Pancreas (tissue), 10 donors: ENCODE measurements around the gene GPD1L. TPM values are rescaled to one million over a fixed set of nuclear protein-coding genes. Genes with fewer than 3 reads are reported as not detected.
"Not testable (repeated sequence)": the region's sequence is repeated elsewhere in the genome, so short reads cannot be mapped to it uniquely, and the experiment has no call there.

Experiments used
- ATAC-seq, 4 donors: fragments of 200-7000 bp; cut with Tn5 transposase; one replicate each; pipeline versions ENCODE4 v1.8.0 to v1.9.1; 2020; ENCODE audit warnings: mild to moderate bottlenecking in 4 of 4, moderate library complexity in 4 of 4
- DNase-seq, 6 donors: peaks; one replicate each; pipeline ENCODE4 v3.0.0-alpha.2; 2020
- FAIRE-seq: peaks from 2 replicates; lab custom pipeline; 2012; peaks lifted over from hg19 to GRCh38; lab: Jason Lieb, UNC
- H3K27ac ChIP-seq, 4 donors: fragments of 200-600 bp; sonication (generic); 1 replicate in 3 of 4; 2 replicates in 1 of 4; pipeline versions ENCODE4 v1.5.0 to v1.8.0; 2020
- H3K27me3 ChIP-seq, 4 donors: fragments of 200-600 bp; one replicate each; pipeline ENCODE4 v1.8.0; 2021
- H3K36me3 ChIP-seq, 3 donors: fragments of 200-600 bp; sonication (generic) in 1 of 3; one replicate each; pipeline versions ENCODE4 v1.5.0 to v1.8.0; 2020 to 2021
- H3K4me1 ChIP-seq, 3 donors: fragments of 200-600 bp; one replicate each; pipeline ENCODE4 v1.8.0; 2021
- H3K4me3 ChIP-seq, 4 donors: fragments of 200-600 bp; sonication (generic) in 2 of 4; one replicate each; pipeline versions ENCODE4 v1.5.0 to v1.8.0; 2020 to 2021
- H3K9me3 ChIP-seq, 4 donors: fragments of 200-600 bp; one replicate each; pipeline ENCODE4 v1.8.0; 2021
- CTCF ChIP-seq, 4 donors: fragments of 200-600 bp; sonication (generic) in 3 of 4; IDR thresholded peaks; one replicate each; pipeline versions ENCODE4 v1.5.0 to v1.8.0; 2021; ENCODE audit warnings: antibody characterized with exemption in 4 of 4
- WGBS, 2 donors: extraction: QIAGEN DNeasy Blood & Tissue Kit; methylation state at CpG; one replicate each; pipeline ENCODE4 v1.1.7; 2013; 5-methylcytosine and 5-hydroxymethylcytosine counted together
- intact Hi-C, 3 donors: fragments of 100-400 bp; cut with DNase I; formaldehyde crosslinking; loops; one replicate each; pipeline versions ENCODE4 v1.11.1 to v1.14.2; 2022
- polyA plus RNA-seq, 2 donors: library from polyadenylated mRNA; stranded (reverse); fragments of 200-250 nt; gene quantifications; one replicate each; pipeline ENCODE4 v1.2.3, GENCODE V29; 2013
- total RNA-seq, 6 donors: library from RNA; stranded (reverse); fragmentation: NEBNext Ultra II Directional in 4 of 6; extraction: Animal tissue kit (Norgen Biotek cat#: 25700) in 4 of 6; gene quantifications; one replicate each; pipeline versions ENCODE4 v1.2.1 to v1.2.4, GENCODE V29; 2021 to 2023
- donor health status: healthy with polysubstance abuse.
- donor health status: DM: no; HTN: no; CAD: no; lungs with moderate emphysema.
- donor health status: DM: no; HTN: no; CAD: no.
- donor health status: control.
- donor health status: control.
- donor health status: Bipolar disorder and iron deficiency.
- donor health status: DM: yes; HTN: yes; CAD: no.
- donor health status: DM: no; HTN: no; CAD: no.
- donor health status: DM: no; HTN: no; CAD: no.
- donor health status: DM: yes; HTN: yes; CAD: no.

The GPD1L gene
- total and polyA plus RNA-seq, 8 donors, result 10.4 to 21.4 (median 15.8) TPM

DNA sequence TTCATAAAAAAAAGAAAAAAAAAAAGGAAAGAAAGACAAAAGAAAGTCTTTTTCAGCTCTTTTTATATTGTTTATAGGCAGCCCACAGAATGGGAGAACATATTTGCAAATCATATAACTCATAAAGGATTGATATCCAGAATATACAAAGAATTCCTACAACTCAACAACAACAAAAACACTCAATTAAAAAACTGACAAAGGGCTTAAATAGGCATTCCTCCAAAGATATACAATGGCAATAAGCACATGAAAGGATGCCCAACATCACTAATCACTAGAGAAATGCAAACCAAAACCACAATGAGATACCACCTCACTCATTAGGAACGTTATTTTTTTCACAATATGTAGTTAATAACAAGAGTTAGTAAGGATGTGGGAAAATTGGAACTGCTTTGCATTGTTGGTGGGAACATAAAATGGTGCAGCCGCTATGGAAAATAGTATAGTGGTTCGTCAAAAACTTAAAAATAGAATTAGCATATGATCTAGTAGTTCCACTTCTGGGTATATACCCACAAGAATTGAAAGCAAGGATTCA lies 77.8 kb downstream of the GPD1L start:
- Histone ChIP-seq H3K36me3 (no peaks in the 10 kb centered on the region), H3K9me3 (no peaks in the 10 kb centered on the region), H3K4me3 (no peak overlapping the region), H3K27ac (no peak overlapping the region), H3K27me3 (no peaks in the 10 kb centered on the region), H3K4me1 (no peaks in the 10 kb centered on the region)
- no peak for DNase-seq
- WGBS, 2 donors, result 74 to 85% methylated on average over 3 of the region's 3 CpGs
- ATAC-seq, result no peak
- no peak for TF ChIP-seq CTCF (IDR thresholded peaks at IDR 0.05)
- FAIRE-seq, result no peak
- intact Hi-C loops, result loop anchor here in 1 of 3 donors (10.0 kb wide), 1 partner anchor 161 kb away; no protein-coding TSS in a partner anchor

DNA sequence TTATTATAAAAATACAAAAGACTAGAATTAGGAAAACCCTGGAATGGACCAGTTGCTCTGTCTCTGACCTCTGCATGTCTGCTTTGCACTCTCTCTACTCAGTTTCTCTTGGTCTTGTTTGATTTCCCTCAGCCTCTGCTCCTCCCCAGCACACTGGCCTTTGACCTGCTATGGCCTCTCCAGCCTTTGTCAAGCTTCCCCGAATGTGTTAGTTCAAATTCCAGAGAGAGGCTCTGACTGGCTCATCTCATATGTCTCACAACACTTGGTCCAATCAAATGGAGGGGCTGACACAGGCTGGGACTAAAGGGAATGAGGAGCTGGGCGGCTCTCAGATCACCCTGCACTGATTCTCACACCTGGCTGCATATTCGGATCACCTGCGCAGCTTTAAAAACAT lies 79.7 kb downstream of the GPD1L start:
- ATAC-seq, result no peak
- Histone ChIP-seq H3K9me3 (no peaks in the 10 kb centered on the region), H3K4me3 (no peak overlapping the region), H3K27ac (no peak overlapping the region), H3K36me3 (no peaks in the 10 kb centered on the region), H3K4me1 (no peaks in the 10 kb centered on the region), H3K27me3 (no peaks in the 10 kb centered on the region)
- DNase-seq, result no peak
- no peak for TF ChIP-seq CTCF (IDR thresholded peaks at IDR 0.05)
- intact Hi-C loops, result loop anchor here in 1 of 3 donors (10.0 kb wide), 1 partner anchor 159 kb away; no protein-coding TSS in a partner anchor
- no peak for FAIRE-seq
- WGBS, 2 donors, result 81 to 86% methylated on average over 4 of the region's 4 CpGs

DNA sequence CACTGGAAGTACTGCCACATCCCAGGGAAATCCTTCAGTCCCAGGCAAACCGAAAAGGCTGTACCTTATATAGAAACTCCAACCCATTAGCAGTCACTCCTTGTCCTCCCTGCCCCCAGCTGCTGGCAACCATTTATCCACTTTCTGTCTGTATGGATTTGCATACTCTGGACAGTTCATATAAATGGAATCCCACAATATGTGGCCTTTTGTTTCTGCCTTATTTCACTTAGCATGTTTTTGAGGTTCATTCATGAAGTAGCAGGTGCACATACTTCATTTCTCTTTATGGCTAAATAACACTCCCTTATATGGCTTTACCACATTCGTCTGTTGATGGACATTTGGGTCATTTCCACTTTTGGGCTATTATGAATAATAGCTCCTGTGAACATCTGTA lies 80.5 kb downstream of the GPD1L start:
- TF ChIP-seq CTCF (IDR thresholded peaks at IDR 0.05), result no peak
- Histone ChIP-seq H3K36me3 (no peaks in the 10 kb centered on the region), H3K27me3 (no peaks in the 10 kb centered on the region), H3K4me1 (no peaks in the 10 kb centered on the region), H3K9me3 (no peaks in the 10 kb centered on the region), H3K4me3 (no peak overlapping the region), H3K27ac (no peak overlapping the region)
- ATAC-seq (no peak), FAIRE-seq (no peak), DNase-seq (no peak)
- 82 to 94% methylated on average over 2 of the region's 2 CpGs for WGBS, 2 donors
- intact Hi-C loops, result loop anchor here in 1 of 3 donors (10.0 kb wide), 1 partner anchor 158 kb away; no protein-coding TSS in a partner anchor

DNA sequence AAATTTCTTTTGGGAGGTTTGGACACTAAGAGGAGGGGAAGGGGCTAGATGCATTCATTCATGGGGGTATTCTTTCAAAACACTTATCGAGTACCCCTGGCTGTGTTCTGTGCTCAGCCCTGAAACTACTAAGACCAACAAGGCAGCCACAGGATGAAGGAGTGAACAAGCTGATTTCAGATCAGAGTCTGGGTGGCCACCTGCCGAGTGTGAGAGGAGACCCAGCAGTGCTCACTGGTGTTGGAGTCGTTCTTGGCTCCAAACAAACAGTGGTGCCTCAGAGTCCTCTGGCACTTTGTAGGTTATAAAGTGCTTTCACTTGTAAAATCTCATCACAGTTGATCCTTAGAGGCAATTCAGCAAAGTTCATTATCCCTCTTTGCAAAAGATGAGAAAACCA lies 83.3 kb downstream of the GPD1L start:
- 82 to 86% methylated on average over 3 of the region's 3 CpGs for WGBS, 2 donors
- FAIRE-seq, result no peak
- DNase-seq, result no peak
- Histone ChIP-seq H3K27me3 (no peaks in the 10 kb centered on the region), H3K27ac (no peak overlapping the region), H3K9me3 (no peaks in the 10 kb centered on the region), H3K36me3 (no peaks in the 10 kb centered on the region), H3K4me1 (no peaks in the 10 kb centered on the region), H3K4me3 (no peak overlapping the region)
- no peak for ATAC-seq
- intact Hi-C loops, result loop anchor here in 1 of 3 donors (10.0 kb wide), 1 partner anchor 155 kb away; no protein-coding TSS in a partner anchor
- no peak for TF ChIP-seq CTCF (IDR thresholded peaks at IDR 0.05)

- H3K27me3 ChIP-seq, intact Hi-C loops, DNase-seq, H3K4me3 ChIP-seq, FAIRE-seq, ATAC-seq, H3K4me1 ChIP-seq, H3K9me3 ChIP-seq, H3K36me3 ChIP-seq, H3K27ac ChIP-seq: not testable (repeated sequence)
- 89 to 90% methylated on average over 6 of the region's 6 CpGs for WGBS, 2 donors
Observed at GRCh38 chr3:32190556-32190955, 84.1 kb downstream of the GPD1L start.
